HepG2 (cell line): ENCODE results near the gene ARHGEF40. TPM values are rescaled to one million over a fixed set of nuclear protein-coding genes. Genes with fewer than 3 reads are reported as not detected.

Source experiments
- AKAP8 ChIP-seq: sonication (generic); formaldehyde crosslinking; IDR thresholded peaks from 2 replicates; pipeline ENCODE4 v1.5.1; 2020; ENCODE audit warnings: mild to moderate bottlenecking, missing genetic modification reagents
- ARHGAP35 ChIP-seq: sonication (generic); formaldehyde crosslinking; IDR thresholded peaks from 2 replicates; pipeline ENCODE4 v1.9.0; 2022; ENCODE audit warnings: mild to moderate bottlenecking, inconsistent platforms, moderate library complexity, missing genetic modification reagents, borderline replicate concordance
- CREM ChIP-seq, 2 experiments: sonication (generic) in 1 of 2; formaldehyde crosslinking in 1 of 2; IDR thresholded peaks; 2 replicates each; pipeline versions ENCODE4 v1.4.0 to v1.6.1; 2016 to 2020; ENCODE audit warnings: antibody characterized with exemption in 1 of 2, mild to moderate bottlenecking in 1 of 2, missing genetic modification reagents in 1 of 2
- FOSL2 ChIP-seq: sonication (generic); formaldehyde crosslinking; IDR thresholded peaks from 2 replicates; pipeline ENCODE4 v1.4.0; 2020; ENCODE audit warnings: missing genetic modification reagents
- JUNB ChIP-seq: sonication (generic); formaldehyde crosslinking; IDR thresholded peaks from 2 replicates; pipeline ENCODE4 v1.8.0; 2022; ENCODE audit warnings: missing genetic modification reagents, mild to moderate bottlenecking, borderline replicate concordance
- NR2F6 ChIP-seq, 2 experiments: IDR thresholded peaks; 2 replicates each; pipeline ENCODE4 v1.6.1; 2016; ENCODE audit warnings: antibody characterized with exemption in 1 of 2, mild to moderate bottlenecking in 1 of 2
- SUZ12 ChIP-seq: fragments of 150-350 bp; IDR thresholded peaks from 2 replicates; pipeline ENCODE4 v1.6.1; 2014; ENCODE audit warnings: low read depth, low read length
- YY1 ChIP-seq: IDR thresholded peaks from 2 replicates; pipeline ENCODE4 v1.6.1; 2011; ENCODE audit warnings: low read length, low read depth, moderate library complexity, mild to moderate bottlenecking; ENCODE audit not compliant: insufficient read depth, insufficient replicate concordance
- ZMYM3 ChIP-seq: sonication (generic); formaldehyde crosslinking; IDR thresholded peaks from 2 replicates; pipeline ENCODE4 v1.5.1; 2020; ENCODE audit warnings: mild to moderate bottlenecking, missing genetic modification reagents
- ZNF746 ChIP-seq: sonication (generic); formaldehyde crosslinking; IDR thresholded peaks from 2 replicates; pipeline ENCODE4 v1.8.0; 2022; ENCODE audit warnings: mild to moderate bottlenecking, missing genetic modification reagents
- polyA plus RNA-seq, 8 experiments: library from polyadenylated mRNA; depleted of rRNA in 3 of 8; stranded (reverse) in 7 of 8; unstranded in 1 of 8; fragments of >200 nt; fragmentation: Illumina TruSeq in 4 of 8; extraction: Trizol in 4 of 8; gene quantifications; 2 replicates each; pipeline versions ENCODE4 v1.2.1 to v1.2.3, GENCODE V29; 2011 to 2016; ENCODE audit warnings: low read depth in 4 of 8, missing spikeins in 1 of 8, mixed read lengths in 1 of 8; ENCODE audit not compliant: insufficient read depth in 1 of 8
- total RNA-seq, 5 experiments: library from RNA; depleted of rRNA; stranded (reverse); fragments of >200 nt; fragmentation: Illumina TruSeq; extraction: Trizol; gene quantifications; 2 replicates each; pipeline ENCODE4 v1.2.3, GENCODE V29; 2016; ENCODE audit warnings: low read depth in 1 of 5
- TF ChIP-seq, protein P1 (sequence below): sonication (generic); formaldehyde crosslinking; IDR thresholded peaks from 2 replicates; pipeline ENCODE4 v1.4.0; 2020; ENCODE audit warnings: mild to moderate bottlenecking, missing genetic modification reagents, borderline replicate concordance
- TF ChIP-seq, protein P2 (sequence below): sonication (generic); formaldehyde crosslinking; IDR thresholded peaks from 2 replicates; pipeline ENCODE4 v1.8.0; 2022; ENCODE audit warnings: mild to moderate bottlenecking, missing genetic modification reagents; ENCODE audit not compliant: insufficient replicate concordance

Gene ARHGEF40
- total and polyA plus RNA-seq, 2 of the 13 experiments (the other 11 are each of a cell fraction or from before 2014, with no cell fraction given) = 28.1 to 78.1 TPM

DNA sequence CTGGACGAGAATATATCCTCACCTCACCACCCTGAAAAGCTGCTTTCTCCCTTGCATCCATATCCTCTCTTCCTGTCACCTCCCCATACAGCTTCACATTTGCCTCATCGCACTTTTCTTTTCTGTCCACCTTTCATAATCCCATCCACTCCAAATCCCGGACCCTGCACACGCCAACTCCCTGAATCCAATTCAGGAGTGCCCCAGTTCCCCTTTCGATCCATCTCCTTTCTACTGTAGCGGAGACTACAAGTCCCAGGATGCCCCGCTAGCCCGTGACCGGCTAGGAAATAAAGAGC is 33.3 kb downstream of the ARHGEF40 start (continued):
- peak; percentile 85 for TF ChIP-seq SUZ12
- TF ChIP-seq AKAP8 (CRISPR knock-in tag) = no peak; the same call in 1 of the 2 replicates
- TF ChIP-seq, protein P1, sequence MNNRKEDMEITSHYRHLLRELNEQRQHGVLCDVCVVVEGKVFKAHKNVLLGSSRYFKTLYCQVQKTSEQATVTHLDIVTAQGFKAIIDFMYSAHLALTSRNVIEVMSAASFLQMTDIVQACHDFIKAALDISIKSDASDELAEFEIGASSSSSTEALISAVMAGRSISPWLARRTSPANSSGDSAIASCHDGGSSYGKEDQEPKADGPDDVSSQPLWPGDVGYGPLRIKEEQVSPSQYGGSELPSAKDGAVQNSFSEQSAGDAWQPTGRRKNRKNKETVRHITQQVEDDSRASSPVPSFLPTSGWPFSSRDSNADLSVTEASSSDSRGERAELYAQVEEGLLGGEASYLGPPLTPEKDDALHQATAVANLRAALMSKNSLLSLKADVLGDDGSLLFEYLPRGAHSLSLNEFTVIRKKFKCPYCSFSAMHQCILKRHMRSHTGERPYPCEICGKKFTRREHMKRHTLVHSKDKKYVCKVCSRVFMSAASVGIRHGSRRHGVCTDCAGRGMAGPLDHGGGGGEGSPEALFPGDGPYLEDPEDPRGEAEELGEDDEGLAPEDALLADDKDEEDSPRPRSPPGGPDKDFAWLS (CRISPR knock-in tag) = peak; percentile 12; the same call in 1 of the 2 replicates
- TF ChIP-seq ARHGAP35 (CRISPR knock-in tag) = 0 out of 2 replicates have a peak, but pooled peaks have one; percentile 6
- TF ChIP-seq NR2F6 (IDR thresholded peaks at IDR 0.05) = no peak
- TF ChIP-seq NR2F6 (CRISPR knock-in tag; IDR thresholded peaks at IDR 0.05) = 0 out of 2 replicates have a peak, but pooled peaks have one; percentile 70
- TF ChIP-seq YY1 = peak; percentile 74
- TF ChIP-seq ZMYM3 (CRISPR knock-in tag) = no peak
- TF ChIP-seq FOSL2 (CRISPR knock-in tag) = no peak
- TF ChIP-seq JUNB (CRISPR knock-in tag) = 0 out of 2 replicates have a peak, but pooled peaks have one; percentile 56
- TF ChIP-seq, protein P2, sequence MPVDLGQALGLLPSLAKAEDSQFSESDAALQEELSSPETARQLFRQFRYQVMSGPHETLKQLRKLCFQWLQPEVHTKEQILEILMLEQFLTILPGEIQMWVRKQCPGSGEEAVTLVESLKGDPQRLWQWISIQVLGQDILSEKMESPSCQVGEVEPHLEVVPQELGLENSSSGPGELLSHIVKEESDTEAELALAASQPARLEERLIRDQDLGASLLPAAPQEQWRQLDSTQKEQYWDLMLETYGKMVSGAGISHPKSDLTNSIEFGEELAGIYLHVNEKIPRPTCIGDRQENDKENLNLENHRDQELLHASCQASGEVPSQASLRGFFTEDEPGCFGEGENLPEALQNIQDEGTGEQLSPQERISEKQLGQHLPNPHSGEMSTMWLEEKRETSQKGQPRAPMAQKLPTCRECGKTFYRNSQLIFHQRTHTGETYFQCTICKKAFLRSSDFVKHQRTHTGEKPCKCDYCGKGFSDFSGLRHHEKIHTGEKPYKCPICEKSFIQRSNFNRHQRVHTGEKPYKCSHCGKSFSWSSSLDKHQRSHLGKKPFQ = no peak
- peak; percentile 90; the same call in 1 of the 2 replicates for TF ChIP-seq CREM (IDR thresholded peaks at IDR 0.05)
- no peak for TF ChIP-seq CREM (CRISPR knock-in tag; IDR thresholded peaks at IDR 0.05)
- no peak for TF ChIP-seq ZNF746 (CRISPR knock-in tag)
